Measurements from ENCODE around the gene SERGEF.

DNA sequence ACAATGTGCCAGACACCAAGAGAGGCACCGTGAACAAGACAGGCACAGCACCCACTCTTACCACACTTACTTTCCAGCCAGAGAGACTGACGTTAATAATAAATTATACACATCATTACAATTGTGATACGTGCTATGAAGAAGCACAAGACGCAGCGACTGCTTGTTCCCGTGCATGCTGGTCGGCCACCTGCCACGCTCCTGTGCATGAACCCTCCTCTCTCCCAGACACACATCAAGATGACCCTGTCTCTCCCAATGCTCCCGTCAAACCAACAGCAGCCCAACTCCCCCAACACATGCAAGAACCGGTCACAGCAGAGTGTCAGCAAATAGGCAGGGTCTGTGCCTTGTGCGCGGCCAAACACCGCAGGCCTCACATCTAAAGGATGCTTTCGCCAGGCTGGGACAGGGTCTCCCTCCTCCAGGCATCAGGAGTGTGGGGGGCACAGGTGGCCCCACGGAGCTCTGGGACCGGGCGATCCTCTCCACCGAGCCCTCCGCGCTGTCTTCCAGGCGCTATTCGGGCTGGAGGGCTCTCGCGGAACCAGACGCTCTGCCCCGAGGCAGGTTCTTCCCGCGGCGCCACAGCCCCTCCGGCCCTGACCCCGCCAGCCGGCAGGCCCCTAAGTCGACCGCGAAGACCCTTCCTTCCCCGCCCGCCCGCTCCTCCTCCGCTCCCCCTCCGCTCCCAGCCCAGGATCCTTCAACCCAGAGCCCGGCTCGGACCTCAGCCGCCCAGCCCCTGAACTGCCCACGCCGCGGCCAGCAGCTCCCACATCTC is 533 bp downstream of the SERGEF start:
- TF ChIP-seq, protein P1, sequence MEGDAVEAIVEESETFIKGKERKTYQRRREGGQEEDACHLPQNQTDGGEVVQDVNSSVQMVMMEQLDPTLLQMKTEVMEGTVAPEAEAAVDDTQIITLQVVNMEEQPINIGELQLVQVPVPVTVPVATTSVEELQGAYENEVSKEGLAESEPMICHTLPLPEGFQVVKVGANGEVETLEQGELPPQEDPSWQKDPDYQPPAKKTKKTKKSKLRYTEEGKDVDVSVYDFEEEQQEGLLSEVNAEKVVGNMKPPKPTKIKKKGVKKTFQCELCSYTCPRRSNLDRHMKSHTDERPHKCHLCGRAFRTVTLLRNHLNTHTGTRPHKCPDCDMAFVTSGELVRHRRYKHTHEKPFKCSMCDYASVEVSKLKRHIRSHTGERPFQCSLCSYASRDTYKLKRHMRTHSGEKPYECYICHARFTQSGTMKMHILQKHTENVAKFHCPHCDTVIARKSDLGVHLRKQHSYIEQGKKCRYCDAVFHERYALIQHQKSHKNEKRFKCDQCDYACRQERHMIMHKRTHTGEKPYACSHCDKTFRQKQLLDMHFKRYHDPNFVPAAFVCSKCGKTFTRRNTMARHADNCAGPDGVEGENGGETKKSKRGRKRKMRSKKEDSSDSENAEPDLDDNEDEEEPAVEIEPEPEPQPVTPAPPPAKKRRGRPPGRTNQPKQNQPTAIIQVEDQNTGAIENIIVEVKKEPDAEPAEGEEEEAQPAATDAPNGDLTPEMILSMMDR (IDR thresholded peaks at IDR 0.05; ENCODE audit: low read length) = no peak
- TF ChIP-seq EZH2phosphoT487 (IDR thresholded peaks at IDR 0.05; ENCODE audit: low read length) = no peak
